DMS153 treated with DMSO at 0.1 percent for 48 hours (cell line): ENCODE results near the gene KASH5.

Experiments
- DNase-seq: peaks from one replicate; lab custom pipeline; 2025; ENCODE audit not compliant: unreplicated experiment; lab: John Stamatoyannopoulos, UW

Gene KASH5

DNA sequence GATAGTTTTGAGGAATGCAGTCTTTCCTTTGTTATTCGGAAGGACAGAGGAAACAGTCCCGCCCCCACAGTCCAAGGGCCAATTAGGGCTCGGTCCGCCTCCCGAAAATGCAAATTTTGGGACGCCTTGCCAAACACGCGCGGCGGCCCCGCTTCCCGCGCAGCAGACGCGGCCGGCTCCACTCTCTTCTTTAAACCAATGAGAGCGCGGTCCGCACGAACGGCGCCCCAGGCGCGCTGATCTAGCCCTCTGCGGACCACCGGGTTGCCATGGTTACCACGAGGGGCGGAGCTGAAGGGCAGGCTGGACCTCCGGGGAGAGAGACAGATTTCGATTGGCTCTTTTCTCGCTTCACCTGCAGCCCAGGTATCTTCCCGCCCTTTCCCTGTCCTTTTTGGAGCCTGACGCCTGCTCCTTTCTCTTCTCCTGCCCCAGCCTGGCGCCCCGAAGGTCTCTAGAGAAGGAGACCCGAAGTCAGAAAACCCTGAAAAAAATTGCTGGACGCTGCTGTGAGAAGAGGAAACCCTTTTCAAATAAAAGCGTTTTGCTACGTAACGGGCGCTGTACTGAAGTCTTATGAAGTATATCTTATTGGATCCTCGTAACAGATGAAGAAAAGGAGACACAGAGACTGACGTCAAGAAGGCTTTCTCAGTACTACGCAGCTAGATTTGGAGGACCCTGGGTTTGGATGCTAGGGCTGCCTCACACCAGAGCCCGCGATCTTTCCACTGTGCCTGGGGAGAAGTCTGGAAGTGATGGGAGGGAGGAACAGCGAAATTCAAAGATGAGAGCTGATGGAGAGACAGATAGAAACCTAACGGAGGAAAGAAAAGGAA is 33.2 kb downstream of the KASH5 start:
- DNase-seq = peak; percentile 82

DNA sequence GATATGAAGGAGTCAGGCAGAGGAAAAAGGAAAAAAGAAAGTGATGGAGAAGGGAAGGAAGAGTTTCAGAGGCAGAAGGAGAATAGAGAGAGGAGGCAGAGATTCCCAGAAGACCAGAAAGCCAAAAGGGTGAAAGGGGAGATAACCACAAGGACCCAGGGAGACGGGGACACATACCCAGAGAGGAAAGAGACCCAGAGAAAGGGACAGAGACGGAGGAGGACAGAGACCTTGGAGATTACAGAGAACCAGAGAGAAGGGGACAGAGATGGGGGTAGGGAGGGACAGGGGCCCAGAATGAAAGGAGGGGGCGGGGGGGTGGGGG is 33.8 kb downstream of the KASH5 start:
- DNase-seq = no peak

DNA sequence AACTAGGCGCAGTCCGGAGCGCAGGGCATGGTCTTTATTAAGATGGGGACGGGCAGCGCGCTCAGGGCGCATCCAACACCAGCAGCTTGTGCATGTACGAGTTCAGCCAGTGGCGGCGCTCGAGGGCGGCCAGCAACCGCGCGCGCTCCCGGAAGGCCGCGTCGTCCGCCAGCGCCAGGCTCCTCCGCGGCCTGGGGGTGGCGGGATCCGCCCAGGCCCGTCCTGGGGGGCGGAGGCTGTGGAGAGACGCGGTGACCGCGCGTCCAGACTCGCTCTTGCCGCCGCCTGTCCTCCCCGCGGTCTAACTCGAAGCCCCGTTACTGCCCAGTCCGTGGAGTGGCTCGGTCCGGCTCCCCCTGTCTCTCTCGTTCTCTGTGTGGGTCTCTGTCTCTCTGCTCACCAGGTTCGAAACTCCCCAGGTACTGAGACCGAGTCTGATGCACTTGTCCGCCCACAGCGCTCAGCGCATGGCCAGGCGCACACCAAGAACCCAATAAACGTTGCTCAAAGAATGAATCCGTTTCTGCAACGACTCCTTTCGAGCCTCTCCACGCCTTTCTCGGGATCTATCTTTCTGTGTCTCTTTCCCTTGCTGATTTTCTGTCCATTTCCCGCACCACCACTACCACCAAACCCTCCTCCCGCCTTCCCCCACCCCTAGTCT is 34.5 kb downstream of the KASH5 start:
- DNase-seq = peak; percentile 78

DNA sequence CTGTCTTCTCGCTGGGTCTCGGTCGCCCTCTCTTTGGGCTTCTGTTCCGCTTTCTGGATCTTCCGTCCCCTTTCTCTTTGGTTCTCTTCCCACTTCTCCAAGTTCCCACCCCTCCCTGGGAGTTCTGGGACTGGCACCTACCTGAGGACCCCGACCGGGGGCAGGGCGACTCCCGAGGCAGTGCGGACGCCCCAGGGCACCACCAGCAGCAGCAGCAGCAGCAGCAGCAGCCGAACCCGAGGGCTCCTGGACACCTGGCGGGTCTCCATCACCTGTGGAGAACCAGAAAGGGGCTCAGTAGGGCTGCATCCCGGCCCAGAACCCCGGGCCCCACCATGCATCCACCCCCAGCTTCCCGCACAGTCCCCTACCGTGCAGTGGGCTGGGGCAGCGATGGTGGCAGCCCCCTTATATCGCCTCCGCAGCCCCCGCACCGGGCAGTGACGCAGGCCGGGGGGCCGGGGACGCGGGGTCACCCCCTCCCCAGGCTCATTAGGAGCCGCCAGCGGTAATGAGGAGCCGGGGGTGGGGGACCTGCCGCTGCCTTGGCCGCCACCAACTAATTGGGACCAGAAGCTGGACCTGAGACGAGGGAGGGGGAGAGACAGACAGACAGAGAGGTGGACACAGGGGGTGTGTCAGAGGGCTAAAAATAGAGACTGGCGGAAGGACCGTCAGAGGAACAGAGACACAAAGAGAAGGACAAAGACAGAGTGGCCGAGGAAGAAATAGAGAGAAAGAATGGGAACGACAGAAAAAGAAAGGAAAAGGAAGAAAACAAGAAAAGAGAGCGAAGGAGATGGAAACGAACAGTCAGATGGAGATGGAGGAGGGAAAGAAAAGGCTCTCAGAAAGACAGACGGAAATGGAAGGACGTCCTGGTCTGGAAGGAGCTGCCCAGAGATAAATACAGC is 35.3 kb downstream of the KASH5 start, which contains the start of gene PTH2:
Gene PTH2, minus strand, starts transcription at position 371 of the 914 bp plus-strand sequence. Its CDS starts 102 bp downstream, at position 269.
- no peak for DNase-seq

DNA sequence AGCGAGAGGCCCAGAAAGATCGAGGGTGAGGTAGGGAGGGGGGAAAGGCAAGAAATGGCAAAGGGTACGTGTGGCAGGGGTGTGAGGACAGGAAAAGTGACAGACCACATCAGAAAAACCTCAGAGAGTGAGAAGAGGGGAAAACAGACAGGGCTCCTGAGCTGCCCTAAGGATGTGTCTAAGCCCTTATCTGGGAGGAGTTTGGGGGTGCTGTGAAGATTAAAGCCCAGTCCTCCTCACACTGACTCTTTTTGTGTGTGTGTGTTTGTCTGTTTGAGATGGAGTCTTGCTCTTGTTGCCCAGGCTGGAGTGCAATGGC is 35.9 kb downstream of the KASH5 start:
- DNase-seq = no peak

DNA sequence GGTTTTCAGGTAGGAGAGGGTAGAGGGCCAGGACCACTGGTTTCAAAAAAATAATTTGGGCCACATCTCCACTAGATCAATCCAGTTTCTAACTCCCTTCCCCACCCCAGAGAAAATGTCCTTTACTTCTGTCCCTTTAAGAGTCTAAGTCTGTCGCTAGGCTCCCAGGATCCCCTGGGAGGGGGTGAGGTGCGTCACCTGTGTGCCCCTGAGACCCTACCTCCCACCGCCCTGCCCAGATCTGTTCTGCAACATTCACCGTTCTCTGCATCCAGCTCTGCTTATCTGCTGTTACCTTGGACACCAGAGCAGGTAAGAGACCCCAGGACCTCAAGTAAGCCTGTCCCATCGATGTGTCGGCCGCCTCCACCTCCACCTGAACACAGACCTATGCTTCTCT is 37.1 kb downstream of the KASH5 start, which contains the start of gene GFY:
Gene GFY, plus strand, starts transcription at position 211 of the 400 bp plus-strand sequence. CDS start 1,043 bp downstream, outside the sequence.
- DNase-seq = no peak

DNA sequence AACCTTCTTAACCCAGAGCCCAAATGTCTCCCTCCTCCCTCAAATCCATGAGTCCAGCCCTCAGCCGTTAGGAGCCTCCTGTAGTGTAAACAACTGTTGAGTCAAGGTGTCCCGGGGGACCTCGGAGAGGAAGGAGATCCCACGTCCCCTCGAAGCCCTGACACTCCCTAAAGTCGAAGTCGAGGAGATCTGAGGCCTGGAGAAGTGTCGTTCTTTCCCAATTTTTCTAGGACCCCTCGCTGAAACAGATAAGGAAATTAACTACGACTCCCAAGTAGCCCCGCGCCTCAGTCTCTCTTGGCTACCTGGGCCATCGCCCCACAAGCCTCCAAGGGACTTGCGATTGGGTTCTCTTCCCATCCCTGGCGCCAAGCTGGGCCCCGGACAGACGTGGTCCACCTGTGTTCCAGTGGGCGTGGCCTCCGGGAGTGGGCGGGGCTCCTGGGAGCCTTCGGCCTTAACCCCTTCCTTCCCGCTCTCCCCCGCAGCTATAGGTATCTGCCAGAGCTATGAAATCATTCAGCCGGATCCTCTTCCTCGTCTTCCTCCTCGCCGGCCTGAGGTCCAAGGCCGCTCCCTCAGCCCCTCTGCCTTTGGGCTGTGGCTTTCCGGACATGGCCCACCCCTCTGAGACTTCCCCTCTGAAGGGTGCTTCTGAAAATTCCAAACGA is 38.0 kb downstream of the KASH5 start:
- peak; percentile 64 for DNase-seq

DNA sequence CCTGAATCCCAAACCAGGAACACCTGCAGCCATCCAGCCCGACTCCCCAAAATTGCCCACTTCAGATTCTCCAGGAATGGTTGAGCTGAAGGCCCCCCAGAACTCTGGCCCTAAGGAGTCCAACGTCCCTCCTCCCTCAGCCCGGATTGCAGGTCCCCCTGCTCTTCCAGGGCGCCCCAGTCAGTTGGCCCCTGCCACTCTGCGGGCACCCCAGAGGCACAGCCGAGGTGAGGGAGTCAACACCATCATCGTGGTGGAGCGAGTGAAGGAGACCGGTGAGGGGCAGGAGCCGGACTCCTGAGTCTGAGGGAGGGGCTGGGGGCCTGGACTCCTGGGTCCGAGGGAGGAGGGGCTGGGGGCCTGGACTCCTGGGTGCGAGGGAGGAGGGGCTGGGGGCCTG is 39.3 kb downstream of the KASH5 start:
- no peak for DNase-seq

DNA sequence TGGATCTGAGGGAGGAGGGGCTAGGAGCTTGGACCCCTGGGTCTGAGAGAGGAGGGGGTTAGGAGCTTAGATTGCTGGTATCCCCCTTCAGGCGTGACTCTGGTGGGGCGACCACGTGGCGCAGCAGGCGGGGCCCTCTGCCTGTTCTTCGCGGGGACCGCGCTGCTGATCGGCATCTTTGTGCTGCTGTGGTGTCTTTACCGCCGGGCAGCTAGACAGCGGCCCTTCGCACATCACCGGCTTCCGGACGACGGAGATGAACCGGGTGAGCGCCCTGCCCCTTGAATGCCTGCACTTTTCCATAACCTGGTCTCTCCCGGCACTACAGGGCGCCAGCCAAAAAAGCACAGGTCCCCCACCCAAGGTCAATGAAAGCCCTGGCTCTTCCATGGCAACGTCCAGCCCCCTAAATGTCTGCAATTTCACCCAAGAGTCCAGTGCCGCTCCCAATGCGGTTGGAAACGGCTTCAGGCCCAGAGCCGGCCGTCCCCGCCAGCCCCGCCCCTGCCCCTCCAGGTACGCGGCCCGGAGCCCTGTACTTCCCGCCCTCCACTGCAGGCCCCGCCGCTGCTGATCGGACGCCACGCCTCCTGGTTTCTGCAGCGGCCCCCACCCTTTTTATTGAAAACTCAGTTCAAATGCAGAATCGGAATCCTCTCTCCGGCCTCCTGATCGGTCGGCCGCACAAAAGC is 40.0 kb downstream of the KASH5 start:
- no peak for DNase-seq

DNA sequence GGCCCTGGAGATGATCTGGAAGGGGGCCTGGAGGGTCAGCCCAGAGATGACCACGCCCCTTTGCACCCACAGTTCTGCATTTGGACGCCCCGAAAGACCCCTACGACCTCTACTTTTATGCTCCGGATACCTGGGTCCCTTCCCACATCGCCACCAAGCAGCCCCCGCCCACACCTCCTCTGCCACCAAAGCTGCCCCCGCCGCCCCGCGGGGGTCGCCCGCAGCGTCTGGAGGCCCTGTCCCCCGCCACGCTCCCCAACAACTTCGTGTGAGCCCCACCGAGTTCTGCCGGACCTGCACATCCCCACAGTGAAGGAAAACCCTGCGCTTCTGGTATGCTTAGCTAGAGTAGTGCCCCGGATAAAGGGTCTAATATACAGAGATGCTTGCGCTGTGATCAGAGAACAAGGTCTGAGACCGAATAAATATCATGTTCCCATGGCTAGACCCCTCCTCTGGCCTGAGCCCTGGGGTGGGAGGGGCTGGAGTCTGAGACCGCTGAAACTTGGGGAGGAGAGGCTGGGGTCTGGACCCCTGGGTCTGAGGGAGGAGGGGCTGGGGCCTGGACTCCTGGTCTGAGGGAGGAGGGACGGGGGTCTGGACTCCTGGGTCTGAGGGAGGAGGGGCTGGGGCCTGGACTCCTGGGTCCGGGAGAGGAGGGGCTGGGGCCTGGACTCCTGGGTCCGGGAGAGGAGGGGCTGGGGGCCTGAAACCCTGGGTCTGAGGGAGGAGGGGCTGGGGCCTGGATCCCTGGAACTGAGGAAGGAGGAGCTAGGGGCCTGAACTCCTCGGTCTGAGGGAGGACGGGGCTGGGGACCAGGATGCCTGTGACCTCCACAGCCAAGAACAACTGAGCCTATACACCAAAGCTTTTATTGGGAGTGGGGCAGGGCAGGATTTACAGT is 40.8 kb downstream of the KASH5 start:
- no peak for DNase-seq

DNA sequence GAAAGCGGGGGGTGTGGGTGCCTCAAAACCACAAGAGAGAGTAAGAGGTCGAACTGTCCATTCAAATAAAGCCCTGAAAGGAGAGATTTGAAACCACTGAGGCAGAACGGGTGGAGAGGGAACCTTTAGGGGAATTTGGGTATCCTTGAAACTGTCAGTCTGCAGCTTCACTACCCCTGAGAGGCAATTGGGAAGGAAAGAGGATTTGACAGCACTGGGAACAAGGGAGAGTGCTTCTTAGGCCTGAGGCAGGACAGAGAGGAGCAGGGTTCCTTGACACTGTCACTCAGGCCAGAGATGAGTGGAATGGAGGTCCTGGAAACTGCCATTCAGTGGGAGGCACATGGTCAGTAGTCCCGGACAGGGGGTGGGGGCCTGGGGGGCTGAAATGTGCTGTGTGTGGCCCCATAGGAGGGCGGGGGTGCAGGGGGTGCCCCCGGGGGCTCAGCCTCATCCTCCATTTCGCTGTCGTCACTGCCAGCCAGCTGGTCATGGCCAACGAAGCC is 42.2 kb downstream of the KASH5 start:
- DNase-seq = no peak

DNA sequence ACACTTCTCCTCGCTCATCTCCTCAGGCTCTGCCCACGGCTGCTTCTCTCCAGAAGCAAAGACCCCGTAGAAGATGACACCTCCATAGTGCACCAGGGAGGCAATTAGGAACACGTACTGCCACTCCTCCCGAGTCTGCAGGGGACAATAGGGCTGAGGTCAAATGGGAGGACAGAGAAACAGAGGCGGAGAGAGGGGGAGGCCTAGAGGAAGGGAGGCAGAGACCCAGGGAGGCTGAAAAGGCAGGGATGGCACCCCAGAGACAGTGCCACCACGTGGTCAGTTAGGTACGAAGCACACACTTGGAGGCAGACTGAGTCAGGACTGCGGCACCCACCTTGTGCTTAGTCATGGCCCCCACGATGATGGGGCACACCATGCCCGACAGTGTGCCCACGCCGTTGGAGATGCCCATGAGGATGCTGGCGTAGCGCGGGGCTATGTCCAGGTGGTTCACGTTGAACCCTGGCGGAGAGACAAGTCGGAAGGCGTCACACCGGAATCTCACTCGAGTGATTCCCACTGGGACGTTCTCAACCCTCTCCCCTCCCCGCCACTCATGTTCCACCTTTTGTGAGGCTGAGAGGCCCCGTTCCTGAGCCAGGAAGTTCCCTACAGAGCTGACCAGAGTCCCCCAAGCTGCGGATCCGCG is 42.8 kb downstream of the KASH5 start:
- no peak for DNase-seq

DNA sequence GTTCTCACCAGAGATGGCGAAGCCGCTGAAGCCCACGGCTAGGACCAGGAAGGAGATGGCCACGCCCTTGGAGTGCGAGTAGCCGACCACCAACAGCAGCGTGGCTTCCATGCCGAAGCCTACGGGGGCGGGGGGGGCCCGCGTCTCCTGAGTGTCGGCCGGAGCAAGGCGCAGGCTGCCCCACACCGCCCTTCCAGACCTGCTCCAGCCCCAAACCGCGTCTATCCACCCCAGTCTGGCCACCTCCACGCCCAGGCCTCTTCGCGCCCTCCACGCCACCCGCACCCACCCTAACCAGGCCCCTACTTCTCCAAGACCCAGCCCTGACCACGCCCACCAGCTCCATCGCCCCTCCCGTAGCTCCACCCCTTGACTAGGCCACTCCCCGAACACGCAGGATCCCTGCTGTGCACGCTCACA is 43.3 kb downstream of the KASH5 start:
- DNase-seq = no peak

DNA sequence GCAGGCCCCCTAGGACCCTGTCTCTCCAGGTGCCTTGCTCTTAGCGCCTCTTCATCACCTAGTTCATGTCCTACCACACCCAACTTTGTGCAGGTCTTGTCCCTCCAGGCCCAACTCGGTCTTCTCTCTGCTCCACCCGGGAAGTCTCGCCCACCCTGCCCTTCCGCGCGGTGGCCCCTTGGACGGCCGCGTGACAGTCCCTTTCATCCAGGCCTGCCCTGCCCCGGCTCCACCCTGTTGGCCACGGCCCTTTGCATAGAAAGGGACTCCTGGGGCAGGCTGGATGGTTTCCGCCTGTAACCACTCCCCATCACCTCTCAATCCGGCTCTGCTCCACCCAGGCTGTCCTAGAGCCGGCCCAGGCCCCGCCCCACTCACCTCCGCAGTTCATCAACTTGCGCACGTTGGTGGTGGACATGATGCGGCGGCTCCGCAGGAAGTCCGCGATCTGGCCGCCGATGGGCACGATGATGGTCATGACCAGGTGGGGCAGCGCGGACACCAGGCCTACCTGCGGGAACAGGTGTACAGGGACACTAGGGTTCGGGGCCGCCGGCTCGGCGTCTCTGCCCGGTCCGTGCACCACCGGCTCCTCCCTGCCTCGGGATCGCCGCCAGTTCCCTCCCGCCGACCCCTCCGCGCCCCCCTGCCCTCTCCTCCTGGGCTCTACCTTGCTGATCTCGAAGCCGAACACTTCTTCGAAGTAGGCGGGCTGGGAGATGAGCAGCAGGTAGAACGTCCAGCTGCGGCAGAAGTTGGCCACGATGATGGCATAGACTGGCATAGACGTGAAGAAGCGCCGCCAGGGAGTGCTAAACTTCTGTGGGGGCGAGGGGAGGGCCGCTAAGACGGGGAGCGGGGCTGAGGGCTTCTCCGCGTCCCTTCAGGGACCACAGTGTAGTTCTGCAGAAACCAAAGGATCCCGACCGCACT is 44.4 kb downstream of the KASH5 start:
- DNase-seq = no peak

DNA sequence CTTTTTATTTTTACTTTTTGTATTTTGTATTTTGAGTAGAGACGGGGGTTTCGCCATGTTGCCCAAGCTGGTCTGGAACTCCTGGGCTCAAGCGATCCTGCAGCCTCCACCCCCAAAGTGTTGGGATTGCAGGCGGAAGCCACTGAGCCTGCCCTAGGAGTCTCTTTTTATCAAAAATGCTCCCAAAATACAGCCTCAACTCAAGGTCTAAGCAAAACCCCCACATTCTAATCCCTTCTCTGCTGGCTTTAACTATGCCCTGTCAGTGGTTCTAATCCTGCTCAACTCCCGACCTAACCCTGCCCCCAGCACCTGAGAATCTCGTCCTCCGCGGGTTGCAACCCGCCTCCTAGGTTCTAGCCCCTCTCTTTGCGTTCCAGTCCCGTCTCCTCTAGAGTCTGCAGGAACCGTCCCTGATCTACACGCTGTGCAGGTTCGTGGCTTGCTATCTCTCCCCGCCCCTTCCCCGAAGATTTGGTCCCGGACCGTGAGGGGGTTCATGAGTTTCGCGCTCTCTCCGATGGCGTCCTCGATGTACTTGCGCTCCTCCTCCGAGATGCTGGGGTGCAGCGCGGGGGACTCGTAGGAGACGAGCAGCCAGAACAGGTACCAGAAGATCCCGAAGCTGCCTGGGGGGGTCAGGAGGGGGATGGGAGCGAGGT is 45.3 kb downstream of the KASH5 start:
- no peak for DNase-seq

DNA sequence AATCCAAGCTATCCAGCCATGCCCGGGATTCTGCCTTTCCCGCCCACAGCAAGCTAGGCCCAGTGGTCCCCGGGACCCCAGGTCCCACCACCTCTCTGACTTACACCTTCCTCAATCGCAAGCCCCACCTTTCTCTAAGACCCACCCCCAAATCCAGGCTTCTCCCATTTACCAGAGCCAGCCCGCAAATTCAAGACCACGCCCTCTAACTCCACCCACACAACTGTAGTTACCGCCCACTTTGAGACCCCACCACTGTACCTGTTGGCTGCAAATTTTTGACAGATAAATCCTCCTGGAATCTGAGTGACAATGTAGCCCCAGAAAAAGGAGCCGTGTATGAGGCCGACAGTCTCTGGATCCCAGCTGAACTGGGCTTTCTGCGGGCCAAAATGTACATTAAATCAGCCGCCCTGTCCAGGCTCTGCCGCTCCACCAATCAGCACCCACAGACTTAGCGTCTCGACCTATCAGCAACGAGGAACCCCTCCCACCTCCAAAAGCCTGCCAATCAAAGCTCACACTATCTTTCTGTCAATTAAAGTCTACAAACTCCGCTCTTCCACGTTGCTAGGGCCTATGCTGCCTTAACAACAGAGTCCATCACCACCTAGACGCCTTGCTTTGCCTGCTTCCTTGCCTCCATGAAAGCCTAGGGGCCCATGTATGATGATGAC is 47.0 kb downstream of the KASH5 start:
- no peak for DNase-seq

DNA sequence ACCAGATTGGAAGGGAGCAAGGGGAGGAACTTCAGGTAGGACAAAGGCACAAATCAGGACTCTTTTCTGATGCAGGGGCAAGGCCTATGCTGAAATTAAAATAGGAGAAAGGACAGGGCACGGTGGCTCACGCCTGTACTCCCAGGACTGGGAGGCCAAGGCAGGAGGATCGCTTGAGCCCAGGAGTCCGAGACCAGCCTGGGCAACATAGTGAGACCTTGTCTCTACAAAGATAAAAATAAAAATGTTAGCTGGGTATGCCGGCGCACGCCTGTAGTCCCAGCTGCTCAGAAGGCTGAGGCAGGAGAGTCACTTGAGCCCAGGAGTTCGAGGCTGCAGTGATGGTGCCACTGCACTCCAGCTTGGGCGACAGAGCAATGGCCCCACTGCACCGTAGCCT is 47.6 kb downstream of the KASH5 start:
- DNase-seq = no peak
